Heart left ventricle (tissue), 16 donors: ENCODE measurements around the gene PDGFRB. TPM values are rescaled to one million over a fixed set of nuclear protein-coding genes. Genes with fewer than 3 reads are reported as not detected.

Source experiments
- ATAC-seq, 4 donors: fragments of 200-7000 bp; cut with Tn5 transposase; one replicate each; pipeline ENCODE4 v1.9.1; 2020 to 2022; ENCODE audit warnings: moderate library complexity in 4 of 4, mild to moderate bottlenecking in 3 of 4, moderate number of reproducible peaks in 1 of 4
- DNase-seq, 5 donors: peaks; one replicate each; pipeline ENCODE4 v3.0.0-alpha.2; 2020
- H3K27ac ChIP-seq, 12 donors: fragments of 200-600 bp; sonication (generic) in 4 of 12; one replicate each; pipeline versions ENCODE4 v1.5.0 to v1.8.0; 2016 to 2022; ENCODE audit warnings: mild to moderate bottlenecking in 2 of 12
- H3K27me3 ChIP-seq, 9 donors: fragments of 200-600 bp; sonication (generic) in 2 of 9; one replicate each; pipeline versions ENCODE4 v1.5.1 to v1.8.0; 2016 to 2022; ENCODE audit warnings: mild to moderate bottlenecking in 3 of 9
- H3K36me3 ChIP-seq, 9 donors: fragments of 200-600 bp; sonication (generic) in 2 of 9; one replicate each; pipeline versions ENCODE4 v1.5.0 to v1.8.0; 2018 to 2022; ENCODE audit warnings: mild to moderate bottlenecking in 2 of 9
- H3K4me1 ChIP-seq, 12 donors: fragments of 200-600 bp; sonication (generic) in 4 of 12; one replicate each; pipeline versions ENCODE4 v1.5.0 to v1.8.0; 2016 to 2022; ENCODE audit warnings: mild to moderate bottlenecking in 3 of 12
- H3K4me3 ChIP-seq, 12 donors: fragments of 200-600 bp; sonication (generic) in 4 of 12; one replicate each; pipeline versions ENCODE4 v1.5.0 to v1.8.0; 2017 to 2022; ENCODE audit warnings: mild to moderate bottlenecking in 9 of 12, moderate library complexity in 4 of 12
- H3K9me3 ChIP-seq, 12 donors: fragments of 200-600 bp; sonication (generic) in 4 of 12; one replicate each; pipeline versions ENCODE4 v1.5.0 to v1.8.0; 2016 to 2022; ENCODE audit warnings: mild to moderate bottlenecking in 1 of 12
- POLR2A ChIP-seq, 2 donors: fragments of 450-650 bp; IDR thresholded peaks; one replicate each; pipeline ENCODE4 v1.6.1; 2017; ENCODE audit warnings: antibody characterized with exemption in 2 of 2, mild to moderate bottlenecking in 2 of 2, moderate library complexity in 2 of 2
- WGBS, 4 donors: extraction: QIAGEN DNeasy Blood & Tissue Kit in 2 of 4; methylation state at CpG; one replicate each; pipeline versions ENCODE4 v1.1.5 to v1.1.7; 2013 to 2018; 5-methylcytosine and 5-hydroxymethylcytosine counted together
- intact Hi-C, 10 donors: fragments of 100-400 bp; cut with DNase I; formaldehyde crosslinking; loops; one replicate each; pipeline versions ENCODE4 v1.11.1 to v1.14.2; 2022
- polyA plus RNA-seq, 2 donors: library from polyadenylated mRNA; stranded (reverse); fragments of 200-250 nt; gene quantifications; one replicate each; pipeline ENCODE4 v1.2.3, GENCODE V29; 2013
- total RNA-seq, 9 donors: library from RNA; depleted of rRNA in 2 of 9; stranded (reverse); fragments of >200 nt in 2 of 9; fragmentation: NEBNext Ultra II Directional in 3 of 9; extraction: Animal tissue kit (Norgen Biotek cat#: 25700) in 3 of 9; gene quantifications; one replicate each; pipeline versions ENCODE4 v1.1.0 to v1.2.4, GENCODE V29; 2016 to 2023
- TF ChIP-seq, protein P1 (sequence below), 12 donors: fragments of 200-600 bp; sonication (generic) in 4 of 12; IDR thresholded peaks; one replicate each; pipeline versions ENCODE4 v1.5.0 to v1.8.0; 2018 to 2022; ENCODE audit warnings: antibody characterized with exemption in 12 of 12, mild to moderate bottlenecking in 5 of 12
- donor health status: ischemic (EF 13 %, LVEDD 7.1; RV severe dilation, severe dysfunction).
- donor health status: healthy with polysubstance abuse.
- donor health status: DM: no; HTN: yes; CAD: no.
- donor health status: DM: no; HTN: no; CAD: no.
- donor health status: ischemic (EF 25% LVEDD 6.9; RV normal size, moderate dysfunction).
- donor health status: ischemic (EF 25% LVEDD 5.7; RV mildly dilated, moderate dysfunction).
- donor health status: healthy.
- donor health status: DM: yes; HTN: yes; CAD: no.
- donor health status: ischemic (EF 35%, LVEDD 5.7; RV mildly dilated, moderate dysfunction).
- donor health status: nonischemic (EF 11% LVEDD 7.7; RV severe dilation, severe dysfunction).
- donor health status: DM: yes; HTN: yes; CAD: no.
- donor health status: PGD.
- donor health status: ischemic (EF 29% LVEDD 5.4; RV normal size, mild dysfunction).
- donor health status: nonischemic (EF 23%, LVEDD 6.1; RV moderate dilation, normal function).

PDGFRB gene
- total and polyA plus RNA-seq, 11 donors, result 27.6 to 112 (median 45.6) TPM

DNA sequence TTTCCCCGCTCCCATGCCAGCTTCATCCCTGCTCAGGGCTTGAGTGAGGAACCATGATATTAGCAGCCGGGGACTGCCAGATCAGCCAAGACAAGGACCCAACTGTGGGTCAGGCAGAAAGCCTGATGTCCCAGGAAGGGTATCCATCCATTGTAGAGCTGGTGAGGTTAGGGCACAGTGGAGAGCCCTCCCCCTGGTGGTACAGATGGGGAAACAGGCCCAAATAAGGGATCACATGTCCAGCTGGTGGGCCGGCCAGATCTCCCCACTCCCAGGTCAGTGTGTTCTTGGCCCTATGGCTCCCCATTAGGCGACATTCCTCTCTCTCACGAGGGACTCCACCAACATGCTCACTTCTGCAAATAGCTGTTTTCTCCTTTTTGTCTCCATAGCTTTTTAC lies 19.9 kb upstream of the PDGFRB start:
- no peak overlapping the region for H3K4me3 ChIP-seq
- peaks cover 0 to 23% (median 11%) of the 10 kb centered on the region in 12 donors for H3K4me1 ChIP-seq
- DNase-seq (no peak), ATAC-seq (no peak)
- 79 to 83% (median 81%) methylated on average over 5 of the region's 5 CpGs for WGBS, 4 donors
- peaks cover 0 to 3% (median 0%) of the 10 kb centered on the region in 9 donors for H3K27me3 ChIP-seq
- no peaks in the 10 kb centered on the region for H3K36me3 ChIP-seq
- no peaks in the 10 kb centered on the region for H3K9me3 ChIP-seq
- intact Hi-C loops, result no loop called here
- H3K27ac ChIP-seq, result no peak overlapping the region
- TF ChIP-seq, protein P1, sequence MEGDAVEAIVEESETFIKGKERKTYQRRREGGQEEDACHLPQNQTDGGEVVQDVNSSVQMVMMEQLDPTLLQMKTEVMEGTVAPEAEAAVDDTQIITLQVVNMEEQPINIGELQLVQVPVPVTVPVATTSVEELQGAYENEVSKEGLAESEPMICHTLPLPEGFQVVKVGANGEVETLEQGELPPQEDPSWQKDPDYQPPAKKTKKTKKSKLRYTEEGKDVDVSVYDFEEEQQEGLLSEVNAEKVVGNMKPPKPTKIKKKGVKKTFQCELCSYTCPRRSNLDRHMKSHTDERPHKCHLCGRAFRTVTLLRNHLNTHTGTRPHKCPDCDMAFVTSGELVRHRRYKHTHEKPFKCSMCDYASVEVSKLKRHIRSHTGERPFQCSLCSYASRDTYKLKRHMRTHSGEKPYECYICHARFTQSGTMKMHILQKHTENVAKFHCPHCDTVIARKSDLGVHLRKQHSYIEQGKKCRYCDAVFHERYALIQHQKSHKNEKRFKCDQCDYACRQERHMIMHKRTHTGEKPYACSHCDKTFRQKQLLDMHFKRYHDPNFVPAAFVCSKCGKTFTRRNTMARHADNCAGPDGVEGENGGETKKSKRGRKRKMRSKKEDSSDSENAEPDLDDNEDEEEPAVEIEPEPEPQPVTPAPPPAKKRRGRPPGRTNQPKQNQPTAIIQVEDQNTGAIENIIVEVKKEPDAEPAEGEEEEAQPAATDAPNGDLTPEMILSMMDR (IDR thresholded peaks at IDR 0.05), result peak in 9 of 12 donors; percentile 7 to 39 (median 25)
- TF ChIP-seq POLR2A (IDR thresholded peaks at IDR 0.05), result no peak

DNA sequence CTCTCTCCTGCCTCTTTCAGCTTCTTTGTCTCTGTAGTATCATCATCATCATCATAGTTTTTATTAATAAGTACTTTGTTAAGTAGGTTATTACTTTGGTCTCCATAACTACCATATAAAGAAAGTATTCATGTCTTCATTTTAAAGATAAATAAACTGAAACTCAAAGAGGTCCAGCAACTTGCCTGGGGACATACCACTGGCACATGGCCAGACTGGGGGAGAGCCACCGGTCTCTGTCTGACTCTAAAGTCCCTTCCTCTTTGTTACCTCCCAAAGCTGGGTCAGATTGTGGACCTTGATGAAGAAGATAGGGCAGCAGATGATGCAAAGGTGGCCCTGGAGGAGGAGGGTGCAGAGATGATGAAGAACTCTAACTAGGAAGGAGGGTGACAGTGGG lies 19.4 kb upstream of the PDGFRB start:
- 33 to 70% (median 54%) methylated on average over 1 of the region's 1 CpG for WGBS, 4 donors
- no peak for TF ChIP-seq POLR2A (IDR thresholded peaks at IDR 0.05)
- TF ChIP-seq, protein P1 (IDR thresholded peaks at IDR 0.05), result no peak

DNA sequence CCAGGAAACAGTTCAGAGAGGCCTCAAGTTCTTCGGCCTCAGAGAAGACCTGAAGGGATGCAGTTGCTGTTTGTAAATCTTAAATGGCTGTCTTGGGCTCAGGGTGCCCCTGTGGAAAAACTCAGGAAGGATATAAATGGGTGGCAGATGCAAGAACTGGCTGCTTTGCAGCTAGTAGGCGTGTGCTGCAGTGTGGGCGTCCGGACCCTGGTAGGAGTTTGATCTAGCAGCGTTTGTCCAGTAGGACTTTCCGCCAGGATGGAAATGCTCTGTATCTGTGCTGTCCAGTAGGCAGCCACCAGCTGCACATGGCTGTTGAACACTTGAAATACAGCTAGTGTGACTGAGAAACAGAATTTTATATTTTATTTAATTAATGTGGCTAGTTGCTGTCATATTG lies 18.6 kb upstream of the PDGFRB start:
- Histone ChIP-seq H3K27ac (no peak overlapping the region), H3K36me3 (no peaks in the 10 kb centered on the region), H3K27me3 (peaks cover 0 to 11% (median 0%) of the 10 kb centered on the region in 9 donors), H3K4me1 (peaks cover 0 to 12% (median 0%) of the 10 kb centered on the region in 12 donors), H3K9me3 (no peaks in the 10 kb centered on the region), H3K4me3 (no peak overlapping the region)
- intact Hi-C loops, result no loop called here
- 87 to 88% (median 88%) methylated on average over 6 of the region's 6 CpGs for WGBS, 4 donors
- ATAC-seq (no peak), DNase-seq (no peak)
- TF ChIP-seq POLR2A (IDR thresholded peaks at IDR 0.05), result no peak
- TF ChIP-seq, protein P1 (IDR thresholded peaks at IDR 0.05), result no peak

More for the DNA sequence above, 19.4 kb upstream of the PDGFRB start:
- H3K27me3 ChIP-seq, result peaks cover 0 to 3% (median 0%) of the 10 kb centered on the region in 9 donors
- no peak overlapping the region for H3K27ac ChIP-seq
- H3K9me3 ChIP-seq, result no peaks in the 10 kb centered on the region
- no peak overlapping the region for H3K4me3 ChIP-seq
- H3K4me1 ChIP-seq, result peaks cover 0 to 18% (median 6%) of the 10 kb centered on the region in 12 donors
- no peak for ATAC-seq
- intact Hi-C loops, result no loop called here
- DNase-seq, result no peak
- no peaks in the 10 kb centered on the region for H3K36me3 ChIP-seq

DNA sequence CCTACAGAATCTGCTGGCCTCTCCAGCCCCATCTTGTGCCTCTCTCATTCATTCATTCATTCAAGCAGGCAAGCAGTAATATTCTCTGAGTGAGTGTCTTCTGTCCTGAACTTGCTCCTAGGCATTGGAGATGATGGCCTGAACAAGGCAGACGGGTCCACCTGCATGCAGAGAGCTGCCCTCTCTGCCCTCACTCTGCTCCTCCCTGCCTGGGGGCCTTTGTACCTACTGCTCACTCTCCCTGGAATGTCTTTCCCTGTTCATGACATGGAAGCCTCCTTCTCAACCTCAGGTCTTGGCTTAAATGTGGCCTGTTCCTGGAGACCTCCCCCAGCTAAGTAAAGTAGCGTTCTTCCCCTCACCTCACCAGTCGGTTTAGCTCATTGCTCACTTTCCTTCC lies 17.5 kb upstream of the PDGFRB start:
- Histone ChIP-seq H3K27ac (no peak overlapping the region), H3K36me3 (no peaks in the 10 kb centered on the region), H3K9me3 (no peaks in the 10 kb centered on the region), H3K4me1 (peaks cover 0 to 16% (median 0%) of the 10 kb centered on the region in 12 donors), H3K27me3 (peaks cover 0 to 20% (median 0%) of the 10 kb centered on the region in 9 donors), H3K4me3 (no peak overlapping the region)
- intact Hi-C loops, result no loop called here
- DNase-seq, result no peak
- no peak for ATAC-seq
- WGBS, 4 donors, result 85 to 96% (median 88%) methylated on average over 3 of the region's 3 CpGs
- TF ChIP-seq, protein P1 (IDR thresholded peaks at IDR 0.05), result no peak
- no peak for TF ChIP-seq POLR2A (IDR thresholded peaks at IDR 0.05)
